Breast epithelium (tissue), 3 donors: ENCODE measurements around the gene NUP98.

Source experiments
- POLR2A ChIP-seq: fragments of 450-650 bp; IDR thresholded peaks from one replicate; pipeline ENCODE4 v1.6.1; 2016; ENCODE audit warnings: antibody characterized with exemption, mild to moderate bottlenecking, moderate library complexity
- POLR2AphosphoS5 ChIP-seq, 3 donors: sonication (generic); formaldehyde crosslinking; IDR thresholded peaks; one replicate each; pipeline ENCODE4 v1.6.1; 2017; ENCODE audit warnings: antibody characterized with exemption in 3 of 3
- TF ChIP-seq, protein P1 (sequence below), 3 donors: fragments of 450-650 bp; IDR thresholded peaks; one replicate each; pipeline ENCODE4 v1.5.1; 2016 to 2017; ENCODE audit warnings: antibody characterized with exemption in 3 of 3, mild to moderate bottlenecking in 3 of 3, moderate library complexity in 3 of 3

DNA sequence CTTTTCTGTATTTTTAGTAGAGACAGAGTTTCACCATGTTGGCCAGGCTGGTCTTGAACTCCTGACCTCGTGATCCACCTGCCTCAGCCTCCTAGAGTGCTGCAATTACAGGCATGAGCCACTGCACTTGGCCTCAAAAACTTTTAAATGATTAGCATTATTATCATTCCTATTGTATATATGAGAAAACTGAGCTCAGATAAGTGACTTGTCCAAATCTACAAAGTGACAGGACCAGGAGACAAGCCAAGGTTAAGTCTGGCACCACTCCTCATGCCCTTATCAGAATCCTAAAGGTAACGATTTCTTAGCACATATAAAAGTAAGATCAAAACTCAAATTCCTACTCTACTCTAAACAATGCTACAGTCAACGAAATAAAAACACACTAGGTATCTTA is 94.0 kb downstream of the NUP98 start:
- no peak for TF ChIP-seq POLR2A
- TF ChIP-seq POLR2AphosphoS5 (IDR thresholded peaks at IDR 0.05) = no peak
- TF ChIP-seq, protein P1, sequence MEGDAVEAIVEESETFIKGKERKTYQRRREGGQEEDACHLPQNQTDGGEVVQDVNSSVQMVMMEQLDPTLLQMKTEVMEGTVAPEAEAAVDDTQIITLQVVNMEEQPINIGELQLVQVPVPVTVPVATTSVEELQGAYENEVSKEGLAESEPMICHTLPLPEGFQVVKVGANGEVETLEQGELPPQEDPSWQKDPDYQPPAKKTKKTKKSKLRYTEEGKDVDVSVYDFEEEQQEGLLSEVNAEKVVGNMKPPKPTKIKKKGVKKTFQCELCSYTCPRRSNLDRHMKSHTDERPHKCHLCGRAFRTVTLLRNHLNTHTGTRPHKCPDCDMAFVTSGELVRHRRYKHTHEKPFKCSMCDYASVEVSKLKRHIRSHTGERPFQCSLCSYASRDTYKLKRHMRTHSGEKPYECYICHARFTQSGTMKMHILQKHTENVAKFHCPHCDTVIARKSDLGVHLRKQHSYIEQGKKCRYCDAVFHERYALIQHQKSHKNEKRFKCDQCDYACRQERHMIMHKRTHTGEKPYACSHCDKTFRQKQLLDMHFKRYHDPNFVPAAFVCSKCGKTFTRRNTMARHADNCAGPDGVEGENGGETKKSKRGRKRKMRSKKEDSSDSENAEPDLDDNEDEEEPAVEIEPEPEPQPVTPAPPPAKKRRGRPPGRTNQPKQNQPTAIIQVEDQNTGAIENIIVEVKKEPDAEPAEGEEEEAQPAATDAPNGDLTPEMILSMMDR (IDR thresholded peaks at IDR 0.05) = no peak
